GM18502 (cell line): ENCODE data around the gene SLC38A9.
"Not testable (repeated sequence)": the region's sequence is repeated elsewhere in the genome, so short reads cannot be mapped to it uniquely, and the experiment has no call there.

Experiments used
- ATAC-seq: cut with Tn5 transposase; IDR thresholded peaks from one replicate; pipeline ENCODE4 v1.9.1; 2021; ENCODE audit warnings: mild to moderate bottlenecking; ENCODE audit not compliant: unreplicated experiment, poor library complexity

Gene SLC38A9, protein sequence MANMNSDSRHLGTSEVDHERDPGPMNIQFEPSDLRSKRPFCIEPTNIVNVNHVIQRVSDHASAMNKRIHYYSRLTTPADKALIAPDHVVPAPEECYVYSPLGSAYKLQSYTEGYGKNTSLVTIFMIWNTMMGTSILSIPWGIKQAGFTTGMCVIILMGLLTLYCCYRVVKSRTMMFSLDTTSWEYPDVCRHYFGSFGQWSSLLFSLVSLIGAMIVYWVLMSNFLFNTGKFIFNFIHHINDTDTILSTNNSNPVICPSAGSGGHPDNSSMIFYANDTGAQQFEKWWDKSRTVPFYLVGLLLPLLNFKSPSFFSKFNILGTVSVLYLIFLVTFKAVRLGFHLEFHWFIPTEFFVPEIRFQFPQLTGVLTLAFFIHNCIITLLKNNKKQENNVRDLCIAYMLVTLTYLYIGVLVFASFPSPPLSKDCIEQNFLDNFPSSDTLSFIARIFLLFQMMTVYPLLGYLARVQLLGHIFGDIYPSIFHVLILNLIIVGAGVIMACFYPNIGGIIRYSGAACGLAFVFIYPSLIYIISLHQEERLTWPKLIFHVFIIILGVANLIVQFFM

GRCh38 chr5:55712023-55712859 lies at the start of gene SLC38A9:
SLC38A9 (minus strand) TSS chr5:55712324; CDS start chr5:55697958, 14,366 bp downstream.
- ATAC-seq: peak; percentile 100

GRCh38 chr5:55761721-55762120 lies 49.6 kb upstream of the SLC38A9 start:
- not testable (repeated sequence) for ATAC-seq

GRCh38 chr5:55758714-55759113 lies 46.6 kb upstream of the SLC38A9 start:
- ATAC-seq: no peak

- ATAC-seq: no peak
These were observed 46.1 kb upstream of the SLC38A9 start for GRCh38 chr5:55758231-55758630.

DNA sequence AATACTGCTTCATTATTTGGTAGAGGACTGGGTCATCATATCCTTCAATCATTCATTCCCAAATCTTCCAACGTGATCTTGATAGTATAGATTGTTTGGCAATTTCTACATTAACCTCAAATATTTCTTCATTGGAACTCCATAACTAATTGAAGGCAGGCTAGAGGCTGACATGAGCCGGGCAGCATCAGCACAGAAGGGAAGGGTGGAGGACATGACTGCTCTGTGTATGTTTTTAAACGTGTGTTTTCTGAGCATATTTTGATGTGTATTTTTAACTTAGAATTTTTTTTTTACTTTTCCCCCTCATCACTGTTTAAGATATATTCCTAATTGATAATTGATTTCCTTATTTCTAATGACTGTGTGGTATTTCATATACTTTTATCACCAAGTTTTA lies 38.4 kb upstream of the SLC38A9 start:
- no peak for ATAC-seq

- no peak for ATAC-seq
These were observed 37.9 kb upstream of the SLC38A9 start for GRCh38 chr5:55750063-55750462.

DNA sequence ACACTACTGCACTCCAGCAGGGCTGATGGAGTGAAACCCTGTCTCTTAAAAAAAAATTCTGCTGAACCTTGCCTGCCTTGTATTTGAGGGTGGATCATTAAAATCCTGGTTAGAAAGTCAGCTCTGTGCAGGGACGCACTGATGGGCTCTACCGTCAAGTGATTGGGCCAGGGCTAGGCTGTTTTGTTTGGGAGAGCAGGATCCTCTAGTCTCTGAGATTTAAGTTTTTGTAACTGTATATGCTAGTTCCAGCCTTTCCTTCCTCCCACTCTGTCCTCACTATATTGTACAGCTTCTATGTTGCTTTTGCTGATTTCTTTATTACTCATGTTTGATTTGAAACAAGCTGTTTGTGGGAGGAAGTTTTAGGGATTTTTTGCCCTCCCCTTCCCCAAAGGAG lies 37.3 kb upstream of the SLC38A9 start:
- ATAC-seq: no peak

- ATAC-seq: no peak
These were observed 35.7 kb upstream of the SLC38A9 start for GRCh38 chr5:55747778-55748318.

- no peak for ATAC-seq
These were observed 30.7 kb upstream of the SLC38A9 start for GRCh38 chr5:55742778-55743177.

- ATAC-seq: no peak
These were observed 25.7 kb upstream of the SLC38A9 start, which contains the start of gene DDX4 for GRCh38 chr5:55737793-55738192. DDX4 (plus strand) TSS chr5:55738061; CDS start chr5:55738964, 903 bp downstream.

DNA sequence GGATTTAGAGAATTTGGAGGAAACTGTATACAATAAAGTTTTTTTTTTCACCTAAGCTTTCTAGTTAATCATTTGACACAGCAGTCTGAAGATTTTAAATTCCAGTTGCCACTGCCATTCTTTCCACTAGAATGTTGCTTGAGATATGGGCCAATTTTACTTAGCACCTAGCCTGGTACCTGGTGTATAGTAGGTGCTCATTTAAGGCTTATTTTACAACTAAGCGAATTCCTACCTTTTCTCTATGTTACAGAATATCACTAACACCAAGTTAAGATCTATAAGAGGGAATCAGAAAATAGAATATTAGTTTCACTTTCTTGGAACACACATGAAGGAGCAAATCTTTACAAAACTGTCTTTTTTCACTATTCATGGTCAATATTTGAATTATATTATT lies 22.5 kb upstream of the SLC38A9 start:
- ATAC-seq: no peak

GRCh38 chr5:55732585-55732984 lies 20.5 kb upstream of the SLC38A9 start:
- ATAC-seq: no peak

GRCh38 chr5:55731848-55732247 lies 19.7 kb upstream of the SLC38A9 start:
- ATAC-seq: no peak

DNA sequence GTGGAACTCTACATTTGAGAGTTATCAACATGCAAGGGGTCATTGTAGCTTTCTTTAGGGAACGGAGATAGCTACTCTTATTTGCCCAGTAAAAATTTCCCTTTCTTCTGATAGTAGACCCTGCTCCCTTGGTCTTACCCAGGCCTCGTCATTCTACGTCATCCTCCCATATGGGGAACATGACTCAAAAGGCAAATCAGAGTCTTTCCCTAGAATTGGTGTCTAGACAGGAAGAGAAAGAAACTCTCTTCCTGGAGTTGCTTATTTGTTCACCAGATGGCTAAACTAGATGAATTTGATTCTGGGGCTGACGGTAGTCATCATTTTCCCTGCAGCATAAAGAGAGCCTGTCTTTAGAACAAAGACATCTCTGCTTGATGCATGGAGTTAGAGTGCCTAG lies 12.2 kb upstream of the SLC38A9 start:
- ATAC-seq: no peak

GRCh38 chr5:55720188-55720703 lies 8.1 kb upstream of the SLC38A9 start:
- peak; percentile 45 for ATAC-seq

GRCh38 chr5:55719026-55719425 lies 6.9 kb upstream of the SLC38A9 start:
- ATAC-seq: not testable (repeated sequence)

GRCh38 chr5:55715519-55716078 lies 3.5 kb upstream of the SLC38A9 start:
- no peak for ATAC-seq

DNA sequence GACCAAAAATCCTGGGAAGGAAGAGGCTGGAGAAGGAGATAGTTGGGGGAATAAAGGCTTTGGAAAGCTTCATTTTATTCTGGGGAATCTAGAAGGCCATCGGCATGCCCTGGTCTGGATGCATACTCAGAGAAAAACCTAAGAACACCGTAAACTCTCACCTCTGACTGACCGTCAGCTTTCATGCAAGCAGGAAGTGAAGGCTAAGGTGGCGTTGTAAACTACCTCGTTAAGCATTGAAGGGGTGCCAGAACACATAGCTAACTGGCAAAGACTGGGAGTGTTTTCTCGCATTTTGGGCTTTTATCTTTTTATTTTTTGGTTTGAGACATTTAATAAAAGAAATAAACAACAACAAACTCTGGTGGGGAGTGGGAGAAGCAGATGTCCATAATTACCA lies 2.6 kb upstream of the SLC38A9 start:
- ATAC-seq: no peak

- ATAC-seq: no peak
These were observed 2.2 kb upstream of the SLC38A9 start for GRCh38 chr5:55714339-55714738.

GRCh38 chr5:55713871-55714270 lies 1.7 kb upstream of the SLC38A9 start:
- no peak for ATAC-seq
